HepG2 (cell line): ENCODE measurements around the gene POLR3E. TPM values are rescaled to one million over a fixed set of nuclear protein-coding genes. Genes with fewer than 3 reads are reported as not detected.

Experiments
- ARID5B ChIP-seq: IDR thresholded peaks from 2 replicates; pipeline ENCODE4 v1.4.0; 2020; ENCODE audit warnings: mild to moderate bottlenecking, missing genetic modification reagents
- CEBPG ChIP-seq: IDR thresholded peaks from 2 replicates; pipeline ENCODE4 v1.6.1; 2016
- HDAC2 ChIP-seq: sonication (generic); formaldehyde crosslinking; IDR thresholded peaks from 2 replicates; pipeline ENCODE4 v1.4.0; 2020; ENCODE audit warnings: missing genetic modification reagents
- HOXA3 ChIP-seq: sonication (generic); formaldehyde crosslinking; IDR thresholded peaks from 2 replicates; pipeline ENCODE4 v1.5.0; 2020; ENCODE audit warnings: missing genetic modification reagents
- MTA1 ChIP-seq: sonication (generic); formaldehyde crosslinking; IDR thresholded peaks from 2 replicates; pipeline ENCODE4 v1.4.0; 2020; ENCODE audit warnings: missing genetic modification reagents, mild to moderate bottlenecking, borderline replicate concordance
- NCOA5 ChIP-seq: sonication (generic); formaldehyde crosslinking; IDR thresholded peaks from 2 replicates; pipeline ENCODE4 v1.4.0; 2020; ENCODE audit warnings: missing genetic modification reagents
- PRPF4 ChIP-seq: fragments of 200-400 bp; formaldehyde crosslinking; IDR thresholded peaks from 2 replicates; pipeline ENCODE4 v1.6.1; 2016; ENCODE audit warnings: low read length, low read depth; ENCODE audit not compliant: poor library complexity, severe bottlenecking
- RAD51 ChIP-seq: fragments of 450-650 bp; IDR thresholded peaks from 2 replicates; pipeline ENCODE4 v1.6.1; 2016; ENCODE audit warnings: borderline replicate concordance
- SMYD3 ChIP-seq: sonication (generic); formaldehyde crosslinking; IDR thresholded peaks from 2 replicates; pipeline ENCODE4 v1.8.1; 2023; ENCODE audit warnings: mild to moderate bottlenecking, missing genetic modification reagents
- U2AF1 ChIP-seq: fragments of 200-400 bp; formaldehyde crosslinking; optimal IDR thresholded peaks from 2 replicates; pipeline ENCODE3; 2017; ENCODE audit warnings: mild to moderate bottlenecking, low read depth, low read length
- XBP1 ChIP-seq: sonication (generic); formaldehyde crosslinking; IDR thresholded peaks from 2 replicates; pipeline ENCODE4 v1.5.0; 2020; ENCODE audit warnings: missing genetic modification reagents
- ZFP41 ChIP-seq: sonication (generic); formaldehyde crosslinking; IDR thresholded peaks from 2 replicates; pipeline ENCODE4 v1.4.0; 2020; ENCODE audit warnings: mild to moderate bottlenecking, missing genetic modification reagents, borderline replicate concordance
- ZNF17 ChIP-seq: sonication (generic); formaldehyde crosslinking; IDR thresholded peaks from 2 replicates; pipeline ENCODE4 v1.5.0; 2020; ENCODE audit warnings: mild to moderate bottlenecking, missing genetic modification reagents
- ZNF367 ChIP-seq: sonication (generic); formaldehyde crosslinking; IDR thresholded peaks from 2 replicates; pipeline ENCODE4 v1.4.0; 2020; ENCODE audit warnings: missing genetic modification reagents, borderline replicate concordance
- ZNF7 ChIP-seq: IDR thresholded peaks from 2 replicates; pipeline ENCODE4 v1.6.1; 2016; ENCODE audit warnings: missing biosample characterization, missing genetic modification reagents
- ZNF749 ChIP-seq: sonication (generic); formaldehyde crosslinking; IDR thresholded peaks from 2 replicates; pipeline ENCODE4 v1.8.0; 2022; ENCODE audit warnings: mild to moderate bottlenecking, missing genetic modification reagents, moderate library complexity, borderline replicate concordance
- polyA plus RNA-seq, 8 experiments: library from polyadenylated mRNA; depleted of rRNA in 3 of 8; stranded (reverse) in 7 of 8; unstranded in 1 of 8; fragments of >200 nt; fragmentation: Illumina TruSeq in 4 of 8; extraction: Trizol in 4 of 8; gene quantifications; 2 replicates each; pipeline versions ENCODE4 v1.2.1 to v1.2.3, GENCODE V29; 2011 to 2016; ENCODE audit warnings: low read depth in 4 of 8, missing spikeins in 1 of 8, mixed read lengths in 1 of 8; ENCODE audit not compliant: insufficient read depth in 1 of 8
- total RNA-seq, 5 experiments: library from RNA; depleted of rRNA; stranded (reverse); fragments of >200 nt; fragmentation: Illumina TruSeq; extraction: Trizol; gene quantifications; 2 replicates each; pipeline ENCODE4 v1.2.3, GENCODE V29; 2016; ENCODE audit warnings: low read depth in 1 of 5
- TF ChIP-seq, protein P1 (sequence below): sonication (generic); formaldehyde crosslinking; IDR thresholded peaks from 2 replicates; pipeline ENCODE4 v1.9.0; 2021; ENCODE audit warnings: mild to moderate bottlenecking, missing genetic modification reagents
- TF ChIP-seq, protein P2 (sequence below): sonication (generic); formaldehyde crosslinking; IDR thresholded peaks from 2 replicates; pipeline ENCODE4 v1.5.0; 2020; ENCODE audit warnings: missing genetic modification reagents

POLR3E gene
- total and polyA plus RNA-seq, 2 of the 13 experiments (the other 11 are each of a cell fraction or from before 2014, with no cell fraction given), result 135 to 262 TPM

- TF ChIP-seq, protein P1, sequence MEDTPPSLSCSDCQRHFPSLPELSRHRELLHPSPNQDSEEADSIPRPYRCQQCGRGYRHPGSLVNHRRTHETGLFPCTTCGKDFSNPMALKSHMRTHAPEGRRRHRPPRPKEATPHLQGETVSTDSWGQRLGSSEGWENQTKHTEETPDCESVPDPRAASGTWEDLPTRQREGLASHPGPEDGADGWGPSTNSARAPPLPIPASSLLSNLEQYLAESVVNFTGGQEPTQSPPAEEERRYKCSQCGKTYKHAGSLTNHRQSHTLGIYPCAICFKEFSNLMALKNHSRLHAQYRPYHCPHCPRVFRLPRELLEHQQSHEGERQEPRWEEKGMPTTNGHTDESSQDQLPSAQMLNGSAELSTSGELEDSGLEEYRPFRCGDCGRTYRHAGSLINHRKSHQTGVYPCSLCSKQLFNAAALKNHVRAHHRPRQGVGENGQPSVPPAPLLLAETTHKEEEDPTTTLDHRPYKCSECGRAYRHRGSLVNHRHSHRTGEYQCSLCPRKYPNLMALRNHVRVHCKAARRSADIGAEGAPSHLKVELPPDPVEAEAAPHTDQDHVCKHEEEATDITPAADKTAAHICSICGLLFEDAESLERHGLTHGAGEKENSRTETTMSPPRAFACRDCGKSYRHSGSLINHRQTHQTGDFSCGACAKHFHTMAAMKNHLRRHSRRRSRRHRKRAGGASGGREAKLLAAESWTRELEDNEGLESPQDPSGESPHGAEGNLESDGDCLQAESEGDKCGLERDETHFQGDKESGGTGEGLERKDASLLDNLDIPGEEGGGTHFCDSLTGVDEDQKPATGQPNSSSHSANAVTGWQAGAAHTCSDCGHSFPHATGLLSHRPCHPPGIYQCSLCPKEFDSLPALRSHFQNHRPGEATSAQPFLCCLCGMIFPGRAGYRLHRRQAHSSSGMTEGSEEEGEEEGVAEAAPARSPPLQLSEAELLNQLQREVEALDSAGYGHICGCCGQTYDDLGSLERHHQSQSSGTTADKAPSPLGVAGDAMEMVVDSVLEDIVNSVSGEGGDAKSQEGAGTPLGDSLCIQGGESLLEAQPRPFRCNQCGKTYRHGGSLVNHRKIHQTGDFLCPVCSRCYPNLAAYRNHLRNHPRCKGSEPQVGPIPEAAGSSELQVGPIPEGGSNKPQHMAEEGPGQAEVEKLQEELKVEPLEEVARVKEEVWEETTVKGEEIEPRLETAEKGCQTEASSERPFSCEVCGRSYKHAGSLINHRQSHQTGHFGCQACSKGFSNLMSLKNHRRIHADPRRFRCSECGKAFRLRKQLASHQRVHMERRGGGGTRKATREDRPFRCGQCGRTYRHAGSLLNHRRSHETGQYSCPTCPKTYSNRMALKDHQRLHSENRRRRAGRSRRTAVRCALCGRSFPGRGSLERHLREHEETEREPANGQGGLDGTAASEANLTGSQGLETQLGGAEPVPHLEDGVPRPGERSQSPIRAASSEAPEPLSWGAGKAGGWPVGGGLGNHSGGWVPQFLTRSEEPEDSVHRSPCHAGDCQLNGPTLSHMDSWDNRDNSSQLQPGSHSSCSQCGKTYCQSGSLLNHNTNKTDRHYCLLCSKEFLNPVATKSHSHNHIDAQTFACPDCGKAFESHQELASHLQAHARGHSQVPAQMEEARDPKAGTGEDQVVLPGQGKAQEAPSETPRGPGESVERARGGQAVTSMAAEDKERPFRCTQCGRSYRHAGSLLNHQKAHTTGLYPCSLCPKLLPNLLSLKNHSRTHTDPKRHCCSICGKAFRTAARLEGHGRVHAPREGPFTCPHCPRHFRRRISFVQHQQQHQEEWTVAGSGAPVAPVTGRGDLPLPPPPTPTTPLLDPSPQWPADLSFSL, result no peak
- peak; percentile 89 for TF ChIP-seq NCOA5 (CRISPR knock-in tag)
- no peak for TF ChIP-seq RAD51
- no peak for TF ChIP-seq MTA1 (CRISPR knock-in tag)
- peak; percentile 34; the same call in 1 of the 2 replicates for TF ChIP-seq HOXA3 (CRISPR knock-in tag)
- TF ChIP-seq ZNF17, result 0 out of 2 replicates have a peak, but pooled peaks have one; percentile 21
- TF ChIP-seq ARID5B (CRISPR knock-in tag), result peak; percentile 51; the same call in 1 of the 2 replicates
- TF ChIP-seq ZNF749 (CRISPR knock-in tag), result no peak; the same call in 1 of the 2 replicates
- TF ChIP-seq SMYD3 (CRISPR knock-in tag), result no peak
- peak; percentile 31; the same call in 1 of the 2 replicates for TF ChIP-seq CEBPG (CRISPR knock-in tag)
- peak; percentile 28; the same call in 1 of the 2 replicates for TF ChIP-seq HDAC2 (CRISPR knock-in tag)
- no peak for TF ChIP-seq ZFP41 (CRISPR knock-in tag)
- TF ChIP-seq U2AF1, result no peak
- TF ChIP-seq ZNF367, result peak; percentile 67
- peak; percentile 15 for TF ChIP-seq PRPF4
- peak; percentile 60; the same call in 1 of the 2 replicates for TF ChIP-seq XBP1 (CRISPR knock-in tag)
- TF ChIP-seq ZNF7 (CRISPR knock-in tag), result no peak
- TF ChIP-seq, protein P2, sequence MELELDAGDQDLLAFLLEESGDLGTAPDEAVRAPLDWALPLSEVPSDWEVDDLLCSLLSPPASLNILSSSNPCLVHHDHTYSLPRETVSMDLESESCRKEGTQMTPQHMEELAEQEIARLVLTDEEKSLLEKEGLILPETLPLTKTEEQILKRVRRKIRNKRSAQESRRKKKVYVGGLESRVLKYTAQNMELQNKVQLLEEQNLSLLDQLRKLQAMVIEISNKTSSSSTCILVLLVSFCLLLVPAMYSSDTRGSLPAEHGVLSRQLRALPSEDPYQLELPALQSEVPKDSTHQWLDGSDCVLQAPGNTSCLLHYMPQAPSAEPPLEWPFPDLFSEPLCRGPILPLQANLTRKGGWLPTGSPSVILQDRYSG (CRISPR knock-in tag), result no peak
Measured at GRCh38 chr16:22297871-22298733, 893 bp downstream of the POLR3E start (continued).
